Measurements from ENCODE around the gene HMCN2.
"Not testable (repeated sequence)": the region's sequence is repeated elsewhere in the genome, so short reads cannot be mapped to it uniquely, and the experiment has no call there.

HMCN2 gene

GRCh38 chr9:130431536-130432303 lies 166.2 kb downstream of the HMCN2 start:
- no peak for DNase-seq (ENCODE audit: low read depth in 2 of 2)

GRCh38 chr9:130432362-130432761 lies 166.8 kb downstream of the HMCN2 start:
- no peak for DNase-seq (ENCODE audit: low read depth in 2 of 2)

GRCh38 chr9:130432796-130433167 lies 167.2 kb downstream of the HMCN2 start:
- DNase-seq (ENCODE audit: low read depth in 2 of 2): no peak

- DNase-seq (ENCODE audit: low read depth in 2 of 2): peak; percentile 14 to 34
Observed at GRCh38 chr9:130433168-130433946, 167.8 kb downstream of the HMCN2 start.

GRCh38 chr9:130433947-130434262 lies 168.3 kb downstream of the HMCN2 start:
- DNase-seq (ENCODE audit: low read depth in 2 of 2): no peak

- DNase-seq (ENCODE audit: low read depth in 2 of 2): not testable (repeated sequence)
Observed at GRCh38 chr9:130434656-130435055, 169.1 kb downstream of the HMCN2 start.

GRCh38 chr9:130437011-130437789 lies 171.6 kb downstream of the HMCN2 start:
- no peak for DNase-seq (ENCODE audit: low read depth in 2 of 2)

GRCh38 chr9:130438382-130438981 lies 172.9 kb downstream of the HMCN2 start:
- DNase-seq (ENCODE audit: low read depth in 2 of 2): no peak

- no peak for DNase-seq (ENCODE audit: low read depth in 2 of 2)
Observed at GRCh38 chr9:130441031-130441430, 175.5 kb downstream of the HMCN2 start.

- no peak for DNase-seq (ENCODE audit: low read depth in 2 of 2)
Observed at GRCh38 chr9:130442746-130443455, 177.3 kb downstream of the HMCN2 start.

- no peak for DNase-seq (ENCODE audit: low read depth in 2 of 2)
Observed at GRCh38 chr9:130443456-130443801, 177.9 kb downstream of the HMCN2 start.

GRCh38 chr9:130443840-130444492 lies 178.4 kb downstream of the HMCN2 start:
- DNase-seq (ENCODE audit: low read depth in 2 of 2): no peak

GRCh38 chr9:130444565-130445221 lies 179.1 kb downstream of the HMCN2 start, which contains the start of gene ASS1:
ASS1 (plus strand) TSS chr9:130444961; CDS start chr9:130452229, 7,268 bp downstream.
- peak in 1 of 2 donors; percentile 47 for DNase-seq (ENCODE audit: low read depth in 2 of 2)

GRCh38 chr9:130445268-130445983 lies 179.9 kb downstream of the HMCN2 start:
- no peak for DNase-seq (ENCODE audit: low read depth in 2 of 2)

- DNase-seq (ENCODE audit: low read depth in 2 of 2): no peak
Observed at GRCh38 chr9:130446101-130446861, 180.7 kb downstream of the HMCN2 start.

- DNase-seq (ENCODE audit: low read depth in 2 of 2): no peak
Observed at GRCh38 chr9:130447193-130447816, 181.7 kb downstream of the HMCN2 start.

- DNase-seq (ENCODE audit: low read depth in 2 of 2): no peak
Observed at GRCh38 chr9:130448035-130448624, 182.6 kb downstream of the HMCN2 start.

All from stimulated activated CD4-positive, alpha-beta T cell treated with anti-CD3 and anti-CD28 coated beads, Interleukin-4, amount 100 ng/mL, for 48 hours (primary cell).